Upper lobe of left lung (tissue), 6 donors: Measurements from ENCODE around the gene FAM83G. TPM values are rescaled to one million over a fixed set of nuclear protein-coding genes. Genes with fewer than 3 reads are reported as not detected.

Experiments used
- ATAC-seq, 2 donors: fragments of 200-7000 bp; cut with Tn5 transposase; one replicate each; pipeline ENCODE4 v1.9.1; 2022; ENCODE audit warnings: mild to moderate bottlenecking in 2 of 2, moderate library complexity in 2 of 2; ENCODE audit not compliant: low FRiP score in 2 of 2
- DNase-seq, 2 donors: peaks; one replicate each; pipeline ENCODE4 v3.0.0-alpha.2; 2019 to 2020
- H3K27ac ChIP-seq, 4 donors: fragments of 200-600 bp; sonication (generic); one replicate each; pipeline ENCODE4 v1.5.1; 2016 to 2019
- H3K27me3 ChIP-seq, 4 donors: fragments of 200-600 bp; sonication (generic); one replicate each; pipeline ENCODE4 v1.5.1; 2017 to 2019
- H3K36me3 ChIP-seq, 4 donors: fragments of 200-600 bp; sonication (generic); one replicate each; pipeline ENCODE4 v1.5.1; 2016 to 2019
- H3K4me1 ChIP-seq, 4 donors: fragments of 200-600 bp; sonication (generic); one replicate each; pipeline ENCODE4 v1.5.1; 2018 to 2019
- H3K4me3 ChIP-seq, 4 donors: fragments of 200-600 bp; sonication (generic); one replicate each; pipeline ENCODE4 v1.5.1; 2017 to 2019; ENCODE audit warnings: mild to moderate bottlenecking in 2 of 4, moderate library complexity in 1 of 4
- H3K9me3 ChIP-seq, 4 donors: fragments of 200-600 bp; sonication (generic); one replicate each; pipeline ENCODE4 v1.5.1; 2018 to 2019
- CTCF ChIP-seq, 6 experiments: fragments of 450-650 bp in 4 of 6; fragments of 200-600 bp in 2 of 6; sonication (generic) in 2 of 6; IDR thresholded peaks; one replicate each; pipeline ENCODE4 v1.5.1; 2016 to 2019; ENCODE audit warnings: antibody characterized with exemption in 6 of 6
- EP300 ChIP-seq, 4 donors: sonication (generic); formaldehyde crosslinking; IDR thresholded peaks; one replicate each; pipeline ENCODE4 v1.5.1; 2017; ENCODE audit warnings: antibody characterized with exemption in 4 of 4, control low read depth in 2 of 4
- POLR2A ChIP-seq, 4 donors: fragments of 450-650 bp; IDR thresholded peaks; one replicate each; pipeline ENCODE4 v1.5.1; 2016 to 2017; ENCODE audit warnings: antibody characterized with exemption in 4 of 4, mild to moderate bottlenecking in 2 of 4
- POLR2AphosphoS5 ChIP-seq, 2 donors: sonication (generic); formaldehyde crosslinking; IDR thresholded peaks; one replicate each; pipeline ENCODE4 v1.5.1; 2017; ENCODE audit warnings: antibody characterized with exemption in 2 of 2
- WGBS, 2 donors: methylation state at CpG; one replicate each; pipeline ENCODE4 v1.1.5; 2017 to 2018; 5-methylcytosine and 5-hydroxymethylcytosine counted together
- total RNA-seq, 6 donors: library from RNA; depleted of rRNA in 4 of 6; stranded (reverse); fragments of >200 nt in 4 of 6; gene quantifications; one replicate each; pipeline versions ENCODE4 v1.1.0 to v1.2.1, GENCODE V29; 2016 to 2021
- donor health status: DM: no; HTN: no; CAD: no; lungs with moderate emphysema.
- donor health status: DM: no; HTN: yes; CAD: no; lungs with severe emphysema.

The FAM83G gene
- total RNA-seq, 6 donors from 2014 or later, result 3.1 to 17.2 (median 11.2) TPM

GRCh38 chr17:19010729-19011505, 6.4 kb upstream of the FAM83G start:
- DNase-seq (no peak), ATAC-seq (no peak)
- H3K27ac ChIP-seq, result no peak overlapping the region
- H3K4me1 ChIP-seq, result peaks cover 0 to 5% (median 0%) of the 10 kb centered on the region in 4 donors
- H3K4me3 ChIP-seq, result no peak overlapping the region
- no peaks in the 10 kb centered on the region for H3K27me3 ChIP-seq
- TF ChIP-seq EP300 (IDR thresholded peaks at IDR 0.05), result no peak
- no peak for TF ChIP-seq POLR2A (IDR thresholded peaks at IDR 0.05)
- no peak for TF ChIP-seq CTCF (IDR thresholded peaks at IDR 0.05)
- TF ChIP-seq POLR2AphosphoS5 (IDR thresholded peaks at IDR 0.05), result no peak
- no peaks in the 10 kb centered on the region for H3K9me3 ChIP-seq
- 52 to 67% methylated on average over 11 of the region's 11 CpGs for WGBS, 2 donors
- no peaks in the 10 kb centered on the region for H3K36me3 ChIP-seq

- no peak overlapping the region for H3K4me3 ChIP-seq
- H3K9me3 ChIP-seq, result no peaks in the 10 kb centered on the region
- H3K27ac ChIP-seq, result no peak overlapping the region
- H3K36me3 ChIP-seq, result no peaks in the 10 kb centered on the region
- DNase-seq, result no peak
- TF ChIP-seq POLR2A (IDR thresholded peaks at IDR 0.05), result no peak
- no peak for TF ChIP-seq POLR2AphosphoS5 (IDR thresholded peaks at IDR 0.05)
- no peak for TF ChIP-seq CTCF (IDR thresholded peaks at IDR 0.05)
- TF ChIP-seq EP300 (IDR thresholded peaks at IDR 0.05), result no peak
- no peaks in the 10 kb centered on the region for H3K27me3 ChIP-seq
- WGBS, 2 donors, result 88 to 97% methylated on average over 12 of the region's 12 CpGs
- ATAC-seq, result no peak
- H3K4me1 ChIP-seq, result peaks cover 0 to 5% (median 1%) of the 10 kb centered on the region in 4 donors
These were observed 5.4 kb upstream of the FAM83G start for GRCh38 chr17:19009970-19010369.

- Histone ChIP-seq H3K4me1 (peaks cover 12 to 26% (median 18%) of the 10 kb centered on the region in 4 donors), H3K4me3 (no peak overlapping the region), H3K36me3 (no peaks in the 10 kb centered on the region), H3K27ac (no peak overlapping the region), H3K27me3 (no peaks in the 10 kb centered on the region), H3K9me3 (no peaks in the 10 kb centered on the region)
- TF ChIP-seq POLR2AphosphoS5 (IDR thresholded peaks at IDR 0.05), result no peak
- no peak for TF ChIP-seq POLR2A (IDR thresholded peaks at IDR 0.05)
- no peak for TF ChIP-seq CTCF (IDR thresholded peaks at IDR 0.05)
- ATAC-seq, result no peak
- DNase-seq, result no peak
These were observed 2.1 kb upstream of the FAM83G start for GRCh38 chr17:19006698-19007097.

GRCh38 chr17:19005789-19006430, 1.3 kb upstream of the FAM83G start:
- no peaks in the 10 kb centered on the region for H3K9me3 ChIP-seq
- TF ChIP-seq EP300 (IDR thresholded peaks at IDR 0.05) (no peak), POLR2AphosphoS5 (IDR thresholded peaks at IDR 0.05) (no peak), CTCF (IDR thresholded peaks at IDR 0.05) (no peak), POLR2A (IDR thresholded peaks at IDR 0.05) (no peak)
- no peak overlapping the region for H3K27ac ChIP-seq
- H3K27me3 ChIP-seq, result no peaks in the 10 kb centered on the region
- H3K36me3 ChIP-seq, result no peaks in the 10 kb centered on the region
- ATAC-seq (no peak), DNase-seq (no peak)
- 89 to 91% methylated on average over 4 of the region's 4 CpGs for WGBS, 2 donors
- peaks cover 12 to 31% (median 16%) of the 10 kb centered on the region in 4 donors for H3K4me1 ChIP-seq
- H3K4me3 ChIP-seq, result no peak overlapping the region
